ENCODE data around the gene INHBE. TPM values are rescaled to one million over a fixed set of nuclear protein-coding genes. Genes with fewer than 3 reads are reported as not detected.
A peak's percentile ranks its signal among the peaks of the same experiment; 100 is the strongest.
"Not testable (repeated sequence)": the region's sequence is repeated elsewhere in the genome, so short reads cannot be mapped to it uniquely, and the experiment has no call there.

Gene INHBE
- polyA plus RNA-seq, 3 donors = 0.65 to 0.77 (median 0.66) TPM

- DNase-seq (ENCODE audit: extremely low read depth in 1 of 11, low read depth in 9 of 11, low spot score in 4 of 11) = no peak
Observed at GRCh38 chr12:57435293-57435692, 19.8 kb upstream of the INHBE start.

GRCh38 chr12:57438400-57438799 is 16.7 kb upstream of the INHBE start:
- no peak for DNase-seq (ENCODE audit: extremely low read depth in 1 of 11, low read depth in 9 of 11, low spot score in 4 of 11)

- no peak for DNase-seq (ENCODE audit: extremely low read depth in 1 of 11, low read depth in 9 of 11, low spot score in 4 of 11)
Observed at GRCh38 chr12:57439762-57440266, 15.3 kb upstream of the INHBE start.

GRCh38 chr12:57441393-57441792 is 13.7 kb upstream of the INHBE start:
- not testable (repeated sequence) for DNase-seq (ENCODE audit: extremely low read depth in 1 of 11, low read depth in 9 of 11, low spot score in 4 of 11)

- DNase-seq (ENCODE audit: extremely low read depth in 1 of 11, low read depth in 9 of 11, low spot score in 4 of 11) = no peak
Observed at GRCh38 chr12:57441846-57442427, 13.2 kb upstream of the INHBE start.

GRCh38 chr12:57444337-57444736 is 10.8 kb upstream of the INHBE start:
- not testable (repeated sequence) for DNase-seq (ENCODE audit: extremely low read depth in 1 of 11, low read depth in 9 of 11, low spot score in 4 of 11)

GRCh38 chr12:57444744-57445143 is 10.4 kb upstream of the INHBE start:
- DNase-seq (ENCODE audit: extremely low read depth in 1 of 11, low read depth in 9 of 11, low spot score in 4 of 11) = no peak

GRCh38 chr12:57446292-57446960 is 8.7 kb upstream of the INHBE start:
- DNase-seq (ENCODE audit: extremely low read depth in 1 of 11, low read depth in 9 of 11, low spot score in 4 of 11) = no peak

GRCh38 chr12:57448669-57449068 is 6.4 kb upstream of the INHBE start:
- no peak for DNase-seq (ENCODE audit: extremely low read depth in 1 of 11, low read depth in 9 of 11, low spot score in 4 of 11)

- DNase-seq (ENCODE audit: extremely low read depth in 1 of 11, low read depth in 9 of 11, low spot score in 4 of 11) = no peak
Observed at GRCh38 chr12:57449375-57449774, 5.7 kb upstream of the INHBE start.

GRCh38 chr12:57450057-57450456 is 5.0 kb upstream of the INHBE start:
- DNase-seq (ENCODE audit: extremely low read depth in 1 of 11, low read depth in 9 of 11, low spot score in 4 of 11) = no peak

- DNase-seq (ENCODE audit: extremely low read depth in 1 of 11, low read depth in 9 of 11, low spot score in 4 of 11) = no peak
Observed at GRCh38 chr12:57451233-57451778, 3.8 kb upstream of the INHBE start.

- DNase-seq (ENCODE audit: extremely low read depth in 1 of 11, low read depth in 9 of 11, low spot score in 4 of 11) = no peak
Observed at GRCh38 chr12:57452181-57452936, 2.7 kb upstream of the INHBE start.

GRCh38 chr12:57452937-57453509 is 2.1 kb upstream of the INHBE start:
- DNase-seq (ENCODE audit: extremely low read depth in 1 of 11, low read depth in 9 of 11, low spot score in 4 of 11) = peak in 5 of 11 donors; percentile 54 to 67 (median 56)

- DNase-seq (ENCODE audit: extremely low read depth in 1 of 11, low read depth in 9 of 11, low spot score in 4 of 11) = no peak
Observed at GRCh38 chr12:57454213-57454565, 918 bp upstream of the INHBE start.

- no peak for DNase-seq (ENCODE audit: extremely low read depth in 1 of 11, low read depth in 9 of 11, low spot score in 4 of 11)
Observed at GRCh38 chr12:57455374-57456144, 452 bp downstream of the INHBE start.

GRCh38 chr12:57456145-57456700 is 1.1 kb downstream of the INHBE start:
- peak in 2 of 11 donors; percentile 42 to 66 for DNase-seq (ENCODE audit: extremely low read depth in 1 of 11, low read depth in 9 of 11, low spot score in 4 of 11)

GRCh38 chr12:57456737-57457490 is 1.8 kb downstream of the INHBE start:
- DNase-seq (ENCODE audit: extremely low read depth in 1 of 11, low read depth in 9 of 11, low spot score in 4 of 11) = no peak
